Lower leg skin (tissue), 4 donors: ENCODE measurements around the gene NCOA5. TPM values are rescaled to one million over a fixed set of nuclear protein-coding genes. Genes with fewer than 3 reads are reported as not detected.
"Not testable (repeated sequence)": the region's sequence is repeated elsewhere in the genome, so short reads cannot be mapped to it uniquely, and the experiment has no call there.

Experiments used
- DNase-seq, 2 donors: peaks; one replicate each; pipeline ENCODE4 v3.0.0-alpha.2; 2019; ENCODE audit warnings: low spot score in 2 of 2
- H3K4me3 ChIP-seq: fragments of 200-600 bp; sonication (generic); 2 replicates; pipeline ENCODE4 v1.5.1; 2017; ENCODE audit warnings: mild to moderate bottlenecking, low read depth; ENCODE audit not compliant: poor library complexity, severe bottlenecking
- CTCF ChIP-seq, 3 donors: fragments of 450-650 bp; IDR thresholded peaks; one replicate each; pipeline ENCODE4 v1.5.1; 2016; ENCODE audit warnings: antibody characterized with exemption in 3 of 3, mild to moderate bottlenecking in 3 of 3, moderate library complexity in 2 of 3
- POLR2A ChIP-seq, 2 donors: fragments of 450-650 bp; IDR thresholded peaks; one replicate each; pipeline ENCODE4 v1.6.1; 2016 to 2017; ENCODE audit warnings: antibody characterized with exemption in 2 of 2, mild to moderate bottlenecking in 1 of 2, moderate library complexity in 1 of 2
- whole genome bisulfite sequencing, 2 donors: methylation state at CpG; one replicate each; pipeline ENCODE4 v1.1.5; 2018; 5-methylcytosine and 5-hydroxymethylcytosine counted together
- intact Hi-C: fragments of 100-400 bp; cut with DNase I; formaldehyde crosslinking; loops from one replicate; pipeline ENCODE4 v1.15.0; 2023; ENCODE audit warnings: low total_unique reads
- total RNA-seq, 4 donors: library from RNA; depleted of rRNA; stranded (reverse); fragments of >200 nt; gene quantifications; one replicate each; pipeline ENCODE4 v1.1.0, GENCODE V29; 2016

NCOA5 gene
- total RNA-seq, 4 donors from 2014 or later: 27.7 to 51.5 (median 41.2) TPM

DNA sequence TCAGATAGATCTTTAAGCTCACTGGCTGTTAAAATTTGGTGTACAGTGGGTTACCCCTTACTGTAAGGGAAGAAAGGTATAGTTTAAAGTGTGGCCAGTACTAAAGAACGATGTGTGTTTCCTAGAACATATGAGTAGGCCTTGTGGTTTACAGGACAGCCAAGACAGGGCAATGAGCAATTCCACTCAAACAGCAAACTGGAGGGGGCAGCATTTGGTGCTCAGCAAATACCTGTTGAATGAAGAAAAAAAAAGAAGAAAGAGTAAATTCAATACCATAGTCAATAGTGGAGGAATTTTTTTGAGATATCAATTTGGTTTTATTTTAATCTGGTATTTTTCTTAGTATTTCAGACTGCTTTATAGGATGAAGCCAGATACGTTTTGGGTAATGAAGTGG lies 3.8 kb upstream of the NCOA5 start:
- intact Hi-C loops: no loop called here
- no peak for TF ChIP-seq CTCF (IDR thresholded peaks at IDR 0.05)
- no peak for TF ChIP-seq POLR2A (IDR thresholded peaks at IDR 0.05)
- no peak overlapping the region for H3K4me3 ChIP-seq
- DNase-seq: no peak
- 80 to 84% methylated on average over 2 of the region's 2 CpGs for WGBS, 2 donors

DNA sequence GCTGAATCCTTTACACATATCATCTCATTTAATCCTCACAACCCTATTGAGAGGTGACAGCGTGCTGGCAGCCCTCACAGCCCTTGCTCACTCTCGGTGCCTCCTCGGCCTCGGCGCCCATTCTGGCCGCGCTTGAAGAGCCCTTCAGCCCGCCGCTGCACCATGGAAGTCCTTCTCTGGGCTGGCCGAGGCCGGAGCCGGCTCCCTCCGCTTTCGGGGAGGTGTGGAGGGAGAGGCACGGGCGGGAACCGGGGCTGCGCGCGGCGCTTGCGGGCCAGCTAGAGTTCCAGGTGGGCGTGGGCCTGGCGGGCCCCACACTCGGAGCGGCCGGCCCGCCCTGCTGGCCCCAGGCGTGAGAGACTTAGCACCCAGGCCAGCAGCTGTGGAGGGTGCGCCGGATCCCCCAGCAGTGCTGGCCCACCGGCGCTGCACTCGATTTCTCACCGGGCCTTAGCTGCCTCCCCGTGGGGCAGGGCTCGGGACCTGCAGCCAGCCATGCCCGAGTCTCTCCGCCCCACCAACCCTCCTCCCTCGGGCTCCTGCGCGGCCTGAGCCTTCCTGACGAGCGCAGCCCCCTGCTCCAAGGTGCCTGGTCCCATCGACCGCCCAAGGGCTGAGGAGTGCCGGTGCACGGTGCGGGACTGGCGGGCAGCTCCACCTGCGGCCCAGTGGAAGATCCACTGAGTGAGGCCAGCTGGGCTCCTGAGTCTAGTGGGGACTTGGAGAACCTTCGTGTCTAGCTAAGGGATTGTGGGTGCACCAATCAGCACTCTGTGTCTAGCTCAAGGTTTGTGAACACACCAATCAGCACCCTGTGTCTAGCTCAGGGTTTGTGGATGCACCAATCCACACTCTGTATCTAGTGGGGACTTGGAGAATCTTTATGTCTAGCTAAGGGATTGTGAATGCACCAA lies 2.1 kb upstream of the NCOA5 start:
- DNase-seq, H3K4me3 ChIP-seq, intact Hi-C loops: not testable (repeated sequence)
- 95 to 96% methylated on average over 50 to 52 of the region's 52 CpGs for WGBS, 2 donors

DNA sequence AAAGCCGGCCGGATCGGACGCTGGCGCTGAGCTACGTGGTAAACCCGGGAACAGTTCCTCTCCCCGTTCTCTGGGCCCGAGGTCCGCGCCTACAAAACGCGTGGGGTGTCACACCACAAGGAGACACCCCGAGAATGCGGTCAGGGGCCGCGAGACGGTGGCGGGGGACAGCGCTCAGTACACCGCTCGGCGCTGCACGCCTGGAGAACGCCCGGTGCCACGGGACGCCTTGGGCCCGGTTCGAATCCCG lies 670 bp downstream of the NCOA5 start:
- intact Hi-C loops: no loop called here
- 0% methylated on average over 8 to 20 of the region's 31 CpGs for WGBS, 2 donors
- H3K4me3 ChIP-seq: peak overlapping the region; percentile 51
- TF ChIP-seq POLR2A (IDR thresholded peaks at IDR 0.05) (no peak), CTCF (IDR thresholded peaks at IDR 0.05) (no peak)
- DNase-seq: peak; percentile 42 to 90

GRCh38 chr20:46088409-46089166 lies 1.2 kb downstream of the NCOA5 start:
- no peak for DNase-seq
- 2% methylated on average over 22 of the region's 22 CpGs for WGBS, 2 donors
- no peak for TF ChIP-seq CTCF (IDR thresholded peaks at IDR 0.05)
- TF ChIP-seq POLR2A (IDR thresholded peaks at IDR 0.05): no peak
- H3K4me3 ChIP-seq: peak overlapping the region; percentile 51
- intact Hi-C loops: no loop called here

DNA sequence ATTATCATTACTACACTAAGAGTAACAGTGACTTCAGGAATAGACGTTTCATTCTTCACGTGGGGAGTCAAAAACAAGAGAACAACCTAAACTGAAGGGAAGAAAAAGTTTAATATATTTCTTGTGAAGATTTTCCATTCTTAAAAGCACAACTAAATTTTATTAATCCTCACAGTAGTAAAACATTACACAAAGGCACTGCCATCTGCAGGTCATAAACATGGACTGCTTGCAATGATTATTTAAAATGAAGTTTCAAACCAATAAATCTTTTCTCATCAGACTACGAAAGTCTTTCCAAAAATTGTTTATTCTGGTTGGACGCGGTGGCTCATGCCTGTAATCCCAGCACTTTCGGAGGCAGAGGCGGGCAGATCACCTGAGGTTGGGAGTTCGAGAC lies 2.6 kb downstream of the NCOA5 start:
- intact Hi-C loops: no loop called here
- no peak overlapping the region for H3K4me3 ChIP-seq
- TF ChIP-seq CTCF (IDR thresholded peaks at IDR 0.05) (no peak), POLR2A (IDR thresholded peaks at IDR 0.05) (no peak)
- WGBS, 2 donors: 31 to 36% methylated on average over 8 of the region's 8 CpGs
- DNase-seq: no peak

DNA sequence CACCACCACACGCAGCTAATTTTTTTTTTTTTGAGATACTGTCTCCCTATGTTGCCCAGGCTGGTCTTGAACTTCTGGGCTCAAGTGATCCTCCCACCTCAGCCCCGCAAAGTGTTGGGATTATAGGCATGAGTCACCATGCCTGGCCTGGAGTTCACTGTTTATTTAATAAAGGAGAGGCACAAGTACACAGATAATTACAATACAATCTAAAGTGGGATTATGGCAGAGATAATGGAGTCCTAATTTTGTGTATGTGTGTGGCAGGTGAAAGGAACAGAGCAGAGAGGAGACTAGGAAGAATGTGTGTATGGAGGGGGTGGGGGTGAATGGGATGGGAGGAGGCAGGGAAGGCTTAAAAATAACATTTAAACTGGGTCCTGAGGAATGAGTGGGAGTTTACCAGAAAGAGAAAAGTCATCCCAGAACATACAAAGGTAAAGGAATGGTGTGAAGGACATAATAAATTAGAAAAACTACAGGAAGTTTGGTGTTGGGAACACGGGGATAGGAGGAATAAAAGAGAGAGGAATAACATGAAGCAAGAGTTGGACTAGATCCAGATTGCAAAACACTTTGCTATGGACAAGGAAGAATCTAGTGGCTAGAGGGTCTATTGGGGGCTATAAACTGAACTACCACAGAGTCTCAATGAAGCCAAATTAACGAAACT lies 4.4 kb downstream of the NCOA5 start:
- DNase-seq: no peak
- TF ChIP-seq CTCF (IDR thresholded peaks at IDR 0.05): no peak
- no peak for TF ChIP-seq POLR2A (IDR thresholded peaks at IDR 0.05)
- intact Hi-C loops: loop anchor here (2.0 kb wide), 1 partner anchor 65 kb away; no protein-coding TSS in a partner anchor
- 43 to 49% methylated on average over 4 of the region's 4 CpGs for WGBS, 2 donors
- no peak overlapping the region for H3K4me3 ChIP-seq
